ENCODE measurements around the gene PCDHGC5.

PCDHGC5 gene

DNA sequence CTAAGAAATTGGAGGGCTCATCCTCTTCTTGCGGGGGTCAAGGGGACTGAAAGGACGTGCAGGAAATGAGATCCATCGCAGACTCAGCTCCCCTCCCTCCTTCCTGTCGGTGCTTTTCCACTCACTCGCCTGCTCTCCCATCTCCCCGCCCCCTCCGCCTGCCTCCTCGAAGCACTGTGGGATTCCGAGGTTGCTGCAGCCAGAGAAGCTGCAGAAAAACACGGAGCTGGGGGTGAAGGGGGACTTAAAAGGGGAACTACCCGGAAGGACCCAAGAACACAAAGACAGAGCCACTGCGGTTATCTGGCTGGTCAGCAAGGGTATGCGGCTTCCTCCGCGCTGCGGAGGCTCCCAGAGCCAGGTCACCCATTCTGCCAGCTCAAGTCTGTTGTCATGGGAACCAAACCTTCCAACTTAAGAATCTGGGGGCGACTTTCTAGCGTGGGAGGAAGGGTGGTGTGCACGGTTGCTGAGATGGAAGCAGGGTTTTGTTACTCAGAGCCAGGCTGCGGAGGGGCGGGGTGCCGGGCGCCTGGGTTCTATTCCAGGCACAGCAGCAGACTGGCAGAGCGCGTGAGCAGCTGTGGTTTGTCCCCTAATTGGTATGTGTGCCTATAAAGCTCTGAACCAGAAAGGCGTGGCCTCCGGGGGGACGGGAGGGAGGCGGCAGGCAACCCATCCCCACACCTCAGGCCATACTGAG lies 24.9 kb downstream of the PCDHGC5 start:
- no peak for DNase-seq

DNA sequence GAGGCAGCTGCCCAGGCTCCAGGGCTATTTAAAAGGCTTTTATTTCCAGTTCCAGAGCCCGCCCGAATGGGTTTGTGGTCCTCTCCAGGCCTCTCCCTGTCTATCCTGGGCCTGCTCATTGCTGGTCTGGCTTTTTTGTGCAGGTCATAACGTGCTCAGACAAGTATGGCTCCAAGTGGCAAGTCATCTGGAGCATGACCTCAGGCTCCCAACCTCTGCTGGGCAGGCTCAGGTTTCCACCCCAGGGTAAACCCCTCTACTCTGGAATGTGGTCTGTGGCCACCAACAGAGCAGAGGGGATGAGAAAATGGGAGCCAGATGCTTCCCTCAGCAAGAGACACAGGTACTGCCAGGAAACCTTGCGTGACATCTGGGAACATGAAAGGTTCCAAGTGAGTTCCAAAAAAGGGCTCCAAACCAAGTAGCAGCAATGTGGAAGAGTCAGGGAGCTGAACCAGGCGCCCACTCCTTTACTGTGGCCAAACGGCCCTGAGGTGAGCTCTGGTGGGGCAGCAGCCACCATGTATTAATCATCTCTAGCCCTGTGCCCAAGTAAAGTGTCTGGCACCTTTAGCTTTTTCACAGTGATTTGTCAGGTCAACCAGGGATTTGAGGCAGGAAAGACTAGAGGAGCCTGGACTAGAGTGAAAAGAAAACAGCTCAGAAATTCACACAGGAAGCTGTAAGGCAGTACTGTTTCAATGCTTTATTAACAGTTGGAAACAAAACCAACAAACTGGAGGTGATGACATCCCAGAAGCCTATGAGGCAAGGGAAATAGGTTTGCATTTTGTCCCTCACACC lies 25.7 kb downstream of the PCDHGC5 start:
- no peak for DNase-seq

DNA sequence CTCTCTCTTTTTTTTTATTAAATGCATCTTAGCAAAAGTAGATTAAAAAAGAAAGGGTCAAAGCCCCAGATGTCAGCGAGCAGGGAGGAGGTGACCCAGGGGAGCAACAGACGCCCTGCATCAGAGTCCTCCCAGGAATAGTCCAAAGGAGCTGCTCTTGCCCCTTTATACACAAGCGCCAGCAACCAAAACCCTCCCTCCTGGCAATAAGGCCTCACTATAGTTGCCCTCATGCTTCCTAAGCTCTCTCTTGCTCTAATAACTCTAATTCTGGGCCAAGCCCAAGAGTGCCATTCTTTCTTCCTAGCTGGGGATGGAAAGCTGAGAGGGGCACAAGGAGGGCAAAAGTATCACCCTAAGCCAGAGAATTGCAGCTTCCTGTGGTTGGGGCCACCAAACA lies 26.3 kb downstream of the PCDHGC5 start:
- DNase-seq = no peak

DNA sequence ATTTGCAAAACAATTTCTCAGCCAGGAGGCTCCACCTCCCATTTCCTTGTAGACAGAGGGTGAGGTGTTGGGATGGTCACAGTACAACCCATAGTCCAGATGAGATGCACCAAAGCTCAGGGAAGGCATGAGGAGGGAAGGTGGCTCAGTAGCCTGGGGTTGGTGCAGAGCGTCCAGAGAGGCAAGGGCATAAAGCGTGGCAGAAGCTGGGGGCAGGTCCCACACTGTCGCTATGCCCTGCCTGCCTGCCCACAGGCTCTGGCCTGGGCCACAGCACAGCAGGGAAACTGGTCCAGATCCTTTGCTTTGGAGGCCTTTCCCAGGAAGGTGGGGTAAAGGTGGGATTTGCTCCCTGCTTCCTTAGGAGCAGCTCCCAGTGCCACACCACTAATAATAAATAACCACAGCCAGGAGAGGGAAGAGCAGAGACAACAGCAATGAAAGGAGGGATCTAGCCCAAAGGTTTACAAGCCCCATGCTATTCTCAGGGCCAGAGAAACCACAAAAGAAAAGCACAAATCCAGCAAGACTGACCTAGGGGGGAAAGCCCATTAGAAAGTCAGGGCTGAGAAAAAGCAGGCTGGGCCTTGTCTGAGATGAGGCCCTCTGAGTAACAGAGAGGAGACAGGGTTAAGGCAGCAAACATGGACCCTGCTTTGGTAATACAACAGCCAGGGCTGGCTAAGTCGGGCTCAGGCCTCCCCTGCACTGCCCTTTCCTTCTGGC lies 27.2 kb downstream of the PCDHGC5 start:
- DNase-seq = no peak

DNA sequence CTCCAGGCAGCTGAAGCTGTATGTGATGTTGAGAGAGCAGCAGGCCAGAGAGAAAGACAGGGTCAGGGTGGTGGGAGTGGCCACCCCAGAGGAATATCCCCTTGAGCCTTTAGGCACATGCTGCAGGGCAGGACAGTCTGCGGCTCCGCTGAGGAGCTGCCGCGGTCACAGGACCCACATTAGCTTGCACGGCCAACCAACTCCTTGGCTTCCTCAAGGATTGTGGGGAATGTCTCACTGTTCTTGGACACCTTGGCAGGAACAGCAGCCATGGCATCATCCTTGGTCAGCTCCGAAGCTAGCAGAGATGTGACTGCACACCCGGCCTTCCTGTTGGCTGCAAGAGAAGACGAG lies 27.8 kb downstream of the PCDHGC5 start:
- DNase-seq = no peak

DNA sequence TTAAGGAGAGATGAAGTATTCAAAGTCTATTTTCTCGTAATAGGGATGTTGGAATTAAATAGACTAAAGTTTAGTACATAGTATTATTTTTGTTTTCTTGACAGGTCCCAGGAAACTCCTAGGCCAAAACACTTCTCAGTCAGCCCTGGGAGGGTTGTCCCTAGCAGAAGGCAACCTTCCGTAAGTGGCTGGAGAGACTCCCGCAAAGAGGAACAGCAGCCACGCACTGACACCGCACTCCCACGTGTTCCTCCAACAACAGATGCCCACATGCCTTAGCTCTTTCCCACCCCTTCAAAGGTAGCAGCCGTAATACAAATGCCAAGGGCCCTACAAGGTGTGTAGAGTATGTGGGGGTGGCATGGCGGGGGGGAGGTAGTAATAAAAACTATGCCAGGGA lies 28.4 kb downstream of the PCDHGC5 start:
- no peak for DNase-seq

DNA sequence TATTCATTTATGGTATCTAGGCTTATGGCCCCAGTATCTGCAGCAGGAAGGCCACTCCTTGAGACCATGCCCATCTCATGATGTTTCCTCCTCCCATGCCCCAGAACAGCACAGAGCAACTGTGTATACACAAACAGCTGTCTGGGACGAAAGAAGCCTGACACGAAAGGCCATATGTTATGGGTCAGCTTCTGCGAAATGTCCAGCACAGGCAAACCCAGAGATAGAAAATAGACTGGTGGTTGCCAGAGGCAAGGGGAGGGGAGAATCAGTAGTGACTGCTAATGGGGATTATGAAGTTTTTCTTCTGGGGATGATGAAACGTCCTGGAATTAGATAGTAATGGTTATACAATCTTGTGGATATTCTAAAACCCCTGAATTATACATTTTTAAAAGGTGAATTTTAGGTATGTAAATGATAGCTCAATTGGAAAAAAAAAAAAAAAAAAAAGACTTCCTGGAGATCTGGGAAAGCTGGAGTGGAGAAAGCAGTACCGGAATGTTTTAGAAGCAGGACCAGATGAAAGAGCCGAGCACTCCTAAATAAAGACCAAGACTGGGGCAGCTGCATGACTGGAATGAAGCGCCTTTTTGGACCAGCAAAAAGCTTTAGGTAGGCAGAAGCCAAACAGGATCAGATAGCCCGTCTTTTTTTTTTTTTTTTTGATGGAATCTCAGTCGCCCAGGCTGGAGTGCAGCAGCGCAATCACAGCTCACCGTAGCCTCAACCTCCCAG lies 29.2 kb downstream of the PCDHGC5 start:
- no peak for DNase-seq

DNA sequence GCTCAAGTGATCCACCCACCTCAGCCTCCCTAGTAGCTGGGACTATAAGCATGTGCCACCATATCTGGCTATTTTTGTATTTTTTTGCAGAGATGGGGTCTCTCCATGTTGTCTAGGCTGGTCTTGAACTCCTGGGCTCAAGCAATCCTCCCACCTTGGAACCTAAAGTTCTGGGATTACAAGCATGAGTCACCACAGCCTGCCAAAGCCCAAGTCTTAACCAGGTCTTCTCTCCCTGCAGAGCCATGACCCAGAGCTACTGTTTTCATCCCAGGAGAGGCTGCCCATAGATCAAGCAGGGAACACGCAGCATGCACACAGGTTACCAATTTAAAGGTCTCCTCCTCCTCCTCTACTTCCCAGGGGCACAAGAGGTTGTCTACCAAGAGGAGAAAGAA lies 29.7 kb downstream of the PCDHGC5 start:
- no peak for DNase-seq

DNA sequence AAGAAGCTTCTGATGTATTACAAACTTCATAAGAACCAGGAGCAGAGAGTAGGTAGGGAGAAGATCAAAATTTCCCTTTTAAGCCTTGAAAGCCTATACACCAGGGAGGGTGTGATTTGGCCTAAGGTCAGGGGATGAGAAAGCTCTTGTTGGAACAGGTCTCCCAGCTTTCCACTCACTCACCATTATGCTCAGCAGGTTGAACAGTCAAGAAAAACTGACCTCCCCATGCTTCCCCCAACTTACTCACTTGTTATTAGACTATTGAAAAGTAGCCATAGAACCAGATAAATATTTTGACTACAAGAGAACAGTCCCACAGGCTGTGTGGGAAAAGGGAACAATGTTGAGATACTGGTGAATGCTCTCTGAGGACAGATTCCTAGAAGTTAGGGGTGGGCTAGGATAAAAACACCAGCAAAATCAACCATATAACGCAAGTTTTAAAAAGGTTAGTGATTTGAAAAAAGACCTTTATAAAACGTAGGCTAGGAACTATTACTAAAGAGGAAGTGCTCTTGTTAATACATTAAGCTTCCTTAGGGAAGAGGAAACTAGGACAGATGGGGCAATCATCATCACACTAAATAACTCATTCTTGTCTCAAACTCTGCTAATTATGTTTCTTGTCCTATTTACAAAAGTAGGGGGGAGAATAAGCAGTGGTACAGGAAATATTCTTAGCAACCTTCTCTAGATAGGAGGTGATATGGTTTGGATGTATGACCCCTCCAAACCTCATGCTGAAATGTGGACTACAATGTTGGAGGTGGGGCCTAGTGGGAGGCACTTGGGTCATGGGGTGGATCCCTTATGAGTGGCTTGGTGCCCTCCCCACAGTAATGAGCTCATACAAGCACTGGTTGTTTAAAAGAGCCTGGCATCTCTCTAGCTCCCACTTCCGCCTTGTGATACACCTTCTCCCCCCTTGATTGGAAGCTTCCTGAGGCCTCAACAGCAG lies 31.0 kb downstream of the PCDHGC5 start:
- no peak for DNase-seq

DNA sequence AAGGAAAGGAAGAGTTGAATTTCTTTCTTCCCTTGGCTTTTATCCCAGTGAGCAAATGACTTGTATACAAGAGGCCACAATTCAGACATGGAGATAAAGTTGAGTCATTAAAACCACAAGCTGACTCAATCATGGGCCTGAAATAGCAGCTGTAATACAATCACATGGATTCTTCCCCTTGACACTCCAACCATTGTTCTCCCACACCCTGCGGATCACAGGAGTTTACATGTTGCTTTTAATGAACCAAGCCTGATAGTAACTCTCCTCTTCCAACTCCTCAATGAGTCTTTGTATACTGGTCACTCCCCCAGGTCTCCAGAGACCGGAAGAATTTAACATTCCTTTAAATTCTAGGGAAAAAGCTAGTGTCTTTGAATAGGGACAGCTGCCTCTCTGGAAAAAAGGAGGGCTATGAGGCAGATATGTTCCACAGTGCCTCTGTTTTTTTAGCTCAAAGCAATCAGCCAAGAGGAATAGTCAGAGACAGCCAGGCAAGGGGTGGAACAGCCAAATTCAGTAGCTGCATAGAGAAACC lies 32.4 kb downstream of the PCDHGC5 start:
- DNase-seq = peak; percentile 78

DNA sequence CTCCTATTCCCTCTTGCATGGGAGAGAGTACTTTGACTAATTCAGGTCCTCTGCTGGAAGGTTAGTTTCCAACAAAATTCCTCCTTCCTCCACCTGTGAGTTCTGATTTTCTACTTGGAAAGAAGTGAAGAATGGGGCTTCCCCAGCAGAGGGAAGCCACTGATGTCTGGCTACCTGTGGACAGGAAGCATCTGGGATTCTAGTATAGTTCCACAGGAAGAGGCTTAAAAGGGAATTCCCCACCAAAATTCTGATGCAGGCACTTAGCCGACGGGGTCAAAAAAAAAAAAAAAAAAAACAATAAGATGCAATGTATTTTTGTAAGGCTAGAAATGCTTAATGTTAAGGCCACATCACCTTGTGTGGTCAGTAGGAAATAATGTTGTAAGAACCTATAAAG lies 33.4 kb downstream of the PCDHGC5 start:
- DNase-seq = no peak

DNA sequence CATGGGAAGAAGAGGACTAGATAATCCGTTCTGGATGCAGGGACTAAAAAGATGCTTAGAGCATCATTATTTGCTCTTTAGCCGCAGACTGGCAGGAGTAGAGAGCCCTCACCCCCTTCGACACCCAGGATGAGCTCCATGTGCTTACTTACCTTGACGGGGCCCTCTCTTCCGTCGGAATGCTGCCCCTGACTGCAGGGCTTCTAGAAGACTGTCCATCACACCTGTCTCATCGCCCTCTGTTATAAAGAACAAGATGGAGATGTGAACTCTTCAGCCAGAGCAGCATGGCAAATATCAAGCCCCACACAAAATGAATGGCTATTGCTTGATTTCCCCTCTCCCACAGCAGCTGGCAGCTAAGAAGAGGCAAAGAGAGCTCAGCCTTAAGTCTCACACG lies 35.1 kb downstream of the PCDHGC5 start:
- DNase-seq = no peak

DNA sequence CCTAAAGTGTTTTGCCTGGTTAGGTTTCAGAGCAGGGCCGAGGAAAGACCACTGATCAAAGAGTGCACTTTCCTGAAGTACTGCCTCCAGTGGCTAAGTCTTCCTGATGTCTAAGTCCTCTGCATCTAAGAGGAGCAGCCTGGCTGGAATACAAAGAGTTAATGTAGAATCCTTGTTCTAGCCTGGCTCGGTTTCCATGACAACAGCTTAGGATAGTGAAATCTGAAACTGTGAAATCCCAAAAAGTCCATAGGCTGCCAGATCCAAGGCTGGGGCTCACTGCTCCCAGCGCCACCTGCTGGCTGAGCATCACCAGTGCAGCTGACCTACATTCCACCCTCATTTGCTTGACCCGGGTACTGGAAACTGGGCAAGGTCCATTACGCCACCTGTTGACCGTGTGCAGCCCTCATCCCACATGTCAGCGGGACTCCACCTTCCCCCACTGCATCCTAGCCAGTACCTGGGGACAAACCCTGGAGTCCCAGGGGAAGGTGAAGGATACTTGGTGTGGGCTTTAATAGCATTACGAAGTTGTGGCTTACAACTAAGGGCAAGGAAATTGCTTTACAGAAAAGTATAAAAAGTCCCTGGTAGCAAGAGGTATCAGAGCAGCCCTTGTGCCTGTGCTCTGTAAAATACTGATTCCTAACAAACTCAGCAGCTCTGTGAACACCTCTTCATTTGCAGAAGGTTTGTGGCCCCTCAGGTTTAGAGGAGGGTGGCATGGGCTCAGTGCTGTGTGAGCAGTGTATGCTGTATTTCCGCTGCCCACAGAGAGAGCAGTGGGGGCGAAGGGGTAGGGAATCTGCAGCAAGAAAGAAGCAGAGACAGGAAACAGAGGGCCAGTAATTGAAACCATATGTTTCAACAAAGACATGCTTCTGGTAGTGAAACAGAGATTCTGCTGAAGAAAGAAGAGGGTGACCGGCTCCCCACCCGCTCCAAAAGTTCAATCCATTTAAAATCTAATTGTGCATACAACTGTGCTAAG lies 36.0 kb downstream of the PCDHGC5 start:
- no peak for DNase-seq

DNA sequence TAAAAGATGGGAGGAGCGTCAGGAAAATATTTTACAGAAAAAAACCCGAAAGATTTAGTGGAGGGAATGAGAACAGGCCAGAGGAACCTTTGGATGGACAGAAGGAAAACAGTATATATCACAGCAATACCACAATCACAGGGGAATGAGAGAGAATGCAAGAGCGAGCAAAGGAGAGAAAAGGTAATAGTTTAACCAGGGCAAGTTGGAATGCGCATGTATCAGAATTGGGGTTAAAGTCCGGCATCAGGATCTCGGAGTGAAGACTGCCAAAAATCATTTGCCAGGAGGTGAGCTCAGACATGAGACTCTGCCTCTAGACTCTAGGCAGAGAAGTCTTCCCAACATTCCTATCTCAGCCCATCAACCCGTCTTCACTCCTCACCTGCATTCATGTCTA lies 36.8 kb downstream of the PCDHGC5 start:
- DNase-seq = no peak

DNA sequence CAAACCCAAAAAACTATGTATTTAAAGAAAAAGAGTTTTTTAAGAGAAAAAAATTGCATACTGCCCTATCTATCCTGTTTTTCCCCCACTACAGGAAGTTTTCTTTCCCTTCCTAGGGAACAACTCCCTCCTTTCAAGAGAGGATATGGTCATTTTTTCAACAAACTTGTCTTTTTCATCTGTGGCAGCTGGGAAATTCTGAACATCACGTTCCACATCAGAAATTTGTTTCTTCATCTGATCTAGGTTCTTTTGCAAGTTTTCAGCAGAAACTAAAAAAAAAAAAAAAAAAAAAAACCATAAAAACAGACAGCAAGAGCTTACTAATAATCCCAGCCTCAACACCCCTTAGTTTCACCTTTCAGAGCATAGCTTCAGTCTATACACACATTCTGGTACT lies 38.5 kb downstream of the PCDHGC5 start:
- no peak for DNase-seq

DNA sequence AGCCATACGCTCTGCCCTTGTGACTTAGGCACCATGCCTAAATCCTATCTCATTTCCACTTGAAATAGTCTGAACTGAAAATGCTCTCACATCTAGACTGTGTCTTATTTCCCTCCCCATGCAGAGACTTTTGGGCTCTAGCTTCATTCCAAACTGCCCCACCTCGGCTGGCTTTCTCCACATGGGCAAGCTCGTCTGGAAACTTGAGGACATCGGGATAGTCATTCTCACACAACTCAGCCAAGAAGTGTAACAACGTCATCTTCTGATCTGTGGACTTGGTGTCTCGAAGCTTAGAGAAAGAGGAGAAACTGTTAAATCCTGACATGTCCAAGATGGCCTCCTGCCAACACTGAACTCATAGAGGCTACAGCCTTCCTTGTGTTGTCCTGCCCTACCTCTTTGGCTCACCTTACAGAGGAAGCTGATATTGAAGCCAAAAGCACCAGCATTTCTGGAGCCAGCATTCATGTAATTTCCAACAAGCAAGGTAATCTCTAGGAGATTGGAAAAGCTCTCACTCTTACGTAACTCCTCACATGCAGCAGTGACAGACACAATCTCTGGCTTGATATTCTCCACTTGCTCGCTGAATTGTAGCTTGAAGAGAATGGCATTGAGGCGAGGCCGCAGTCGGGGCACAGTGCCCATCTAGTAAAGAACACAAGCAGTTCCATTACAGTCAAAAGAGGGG lies 39.6 kb downstream of the PCDHGC5 start:
- no peak for DNase-seq

DNA sequence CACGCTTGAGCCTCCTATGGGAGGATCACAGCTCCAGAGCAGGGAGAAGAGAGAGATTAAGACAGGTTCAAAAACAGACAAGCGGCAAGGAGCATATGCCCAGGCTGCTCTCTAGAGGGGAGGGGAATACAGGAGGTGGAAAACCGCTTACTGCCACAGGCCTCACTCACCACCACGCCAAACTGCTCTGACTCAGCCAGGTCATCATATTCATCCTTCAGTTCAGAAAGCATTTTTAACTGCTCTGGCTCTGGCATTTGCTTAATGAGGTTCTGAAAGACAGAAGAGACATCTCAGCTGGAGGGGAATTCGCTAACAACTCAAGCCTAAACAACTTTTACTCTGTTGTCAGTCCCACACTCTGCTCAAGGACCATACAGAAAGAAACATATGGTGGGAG lies 40.1 kb downstream of the PCDHGC5 start:
- DNase-seq = no peak

DNA sequence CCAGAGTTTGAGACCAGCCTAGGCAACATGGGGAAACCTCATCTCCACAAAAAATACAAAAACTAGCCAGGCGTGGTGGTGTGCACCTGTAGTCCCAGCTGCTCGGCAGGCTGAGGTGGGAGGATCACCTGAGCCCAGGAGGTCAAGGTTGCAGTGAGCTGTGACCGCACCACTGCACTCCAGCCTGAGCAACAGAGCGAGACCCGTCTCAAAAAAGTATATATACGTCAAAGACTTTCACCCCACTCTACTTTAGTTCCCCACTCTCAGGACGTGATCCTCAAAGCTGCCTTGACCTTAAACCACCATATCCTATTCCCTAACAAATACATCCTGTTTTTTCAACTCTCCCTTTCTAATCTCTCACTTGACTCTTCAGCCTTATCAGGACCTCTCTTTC lies 41.0 kb downstream of the PCDHGC5 start:
- no peak for DNase-seq

DNA sequence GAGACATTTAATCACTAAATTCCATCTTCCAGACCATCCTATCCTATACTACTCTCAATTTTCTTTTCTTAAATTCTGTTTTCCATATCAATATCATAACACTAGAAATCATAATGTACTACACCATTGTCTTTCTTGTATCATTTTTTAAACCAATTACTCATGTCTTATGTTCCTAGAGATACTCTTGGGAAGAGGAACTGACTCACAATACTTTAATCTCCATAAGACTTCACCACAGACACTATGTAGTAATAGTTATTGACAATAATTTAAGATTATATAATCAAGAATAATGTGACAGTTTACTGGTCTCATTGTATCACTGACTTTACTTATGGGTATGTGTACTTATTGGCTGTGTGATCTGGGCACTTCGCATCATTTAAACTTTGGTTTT lies 43.8 kb downstream of the PCDHGC5 start:
- DNase-seq = no peak

DNA sequence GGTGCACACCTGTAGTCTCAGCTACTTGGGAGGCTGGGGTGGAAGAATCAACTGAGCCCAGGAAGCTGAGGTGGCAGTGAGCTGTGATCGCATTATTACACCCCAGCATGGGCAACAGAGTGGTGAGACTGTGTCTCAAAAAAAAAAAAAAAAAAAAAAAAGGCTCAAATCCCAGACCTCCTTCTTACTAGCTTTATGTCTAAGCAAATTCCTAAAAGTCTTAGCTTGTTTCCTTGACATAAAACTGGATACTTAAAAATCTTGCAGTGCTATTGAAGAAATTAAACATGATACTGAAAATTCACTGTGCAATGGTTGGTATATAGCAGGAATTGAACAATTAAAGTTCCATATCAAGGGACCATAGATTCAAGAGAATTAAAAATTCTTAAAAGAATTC lies 45.0 kb downstream of the PCDHGC5 start:
- no peak for DNase-seq
